Activated CD4-positive, alpha-beta T cell treated with anti-CD3 and anti-CD28 coated beads, Interleukin-2, Interleukin-6, amounts not matched to agents 100 ng/mL and 50 ng/mL, durations not matched to agents 16 hours and 8 hours (primary cell): ENCODE data around the gene TPD52L2.
"Not testable (repeated sequence)": the region's sequence is repeated elsewhere in the genome, so short reads cannot be mapped to it uniquely, and the experiment has no call there.

Experiments
- DNase-seq: peaks from one replicate; pipeline ENCODE4 v3.0.0-alpha.2; 2020

The TPD52L2 gene

GRCh38 chr20:63836458-63837344 lies 28.4 kb upstream of the TPD52L2 start:
- no peak for DNase-seq

DNA sequence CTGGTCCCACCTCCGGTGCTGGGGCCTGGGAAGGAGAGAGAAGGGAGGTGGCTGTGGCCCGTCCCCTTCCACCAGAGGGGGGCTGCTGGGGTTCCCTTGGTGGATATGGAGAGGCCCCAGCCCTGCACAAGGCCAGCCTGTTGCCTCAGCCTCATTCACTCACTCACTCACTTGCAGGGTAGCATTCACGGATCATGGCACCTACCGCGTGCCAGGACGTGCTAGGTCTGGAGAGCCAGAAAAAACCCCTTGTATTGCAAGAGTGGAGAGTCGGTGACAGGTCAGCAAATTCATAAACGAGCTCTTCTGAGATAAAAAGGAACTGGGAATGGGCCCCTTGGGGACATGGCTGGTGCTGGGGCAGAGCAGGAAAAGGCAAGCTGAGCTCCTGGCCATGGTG lies 27.6 kb upstream of the TPD52L2 start:
- no peak for DNase-seq

- DNase-seq: no peak
Observed at GRCh38 chr20:63839620-63840019, 25.4 kb upstream of the TPD52L2 start.

- no peak for DNase-seq
Observed at GRCh38 chr20:63840405-63840828, 24.7 kb upstream of the TPD52L2 start.

DNA sequence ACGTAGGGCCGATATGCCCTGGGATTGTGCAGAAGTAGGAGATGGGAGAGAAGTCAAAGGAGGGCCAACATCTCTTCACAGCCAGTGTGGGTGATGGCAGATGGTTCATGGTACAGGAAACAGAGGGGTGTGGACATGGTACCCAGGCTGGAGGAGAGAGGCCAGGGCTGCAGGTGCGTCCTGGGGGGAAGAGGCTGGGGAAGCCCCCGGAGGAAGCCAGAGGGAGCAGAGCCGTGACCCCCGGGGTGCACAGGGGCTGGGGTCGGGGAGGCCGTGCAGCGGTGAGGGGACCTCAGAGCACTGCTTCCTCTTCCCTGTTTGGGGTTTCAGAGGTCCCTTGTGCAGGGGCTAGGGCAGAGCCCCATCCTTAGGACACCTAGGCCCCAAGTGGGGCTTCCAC lies 22.8 kb upstream of the TPD52L2 start:
- DNase-seq: no peak

DNA sequence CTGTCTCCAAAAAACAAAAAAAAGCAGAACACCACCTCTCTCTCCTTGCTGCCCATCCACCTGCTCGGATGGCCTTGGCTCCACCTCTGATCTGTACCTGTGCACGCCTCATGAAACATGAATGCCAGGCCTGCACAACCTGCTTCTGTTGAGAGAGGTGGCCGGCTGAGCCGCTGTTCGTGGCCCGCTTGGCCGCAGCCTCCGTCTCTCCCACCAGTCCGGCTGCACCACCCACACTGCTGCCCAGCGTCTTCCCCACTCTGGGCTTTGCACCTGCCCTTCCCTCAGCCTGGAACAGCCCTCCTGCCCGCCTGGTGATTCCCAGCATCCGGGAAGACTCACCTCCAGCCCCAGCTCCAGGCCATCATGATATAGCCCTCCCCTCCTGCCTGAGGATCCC lies 21.8 kb upstream of the TPD52L2 start:
- DNase-seq: no peak

DNA sequence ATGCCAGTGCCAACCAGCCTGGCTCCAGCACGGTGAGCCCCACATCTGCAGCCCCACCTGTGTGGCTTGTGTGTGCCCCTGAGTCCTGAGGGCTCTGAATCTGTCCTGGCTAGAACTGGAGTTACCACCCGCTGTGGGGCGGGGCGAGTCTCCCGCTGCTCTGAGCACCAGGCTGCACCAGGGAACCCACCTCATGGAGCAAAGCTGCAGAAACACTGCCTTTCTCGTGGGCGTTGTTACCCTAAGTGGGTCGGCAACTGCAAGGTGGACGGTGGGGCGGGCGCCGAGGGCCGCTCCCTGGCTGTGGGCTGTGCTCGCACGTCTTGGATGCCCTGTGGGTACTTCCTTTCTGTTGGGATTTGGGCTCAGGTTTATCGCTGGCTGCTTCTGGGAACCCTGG lies 21.3 kb upstream of the TPD52L2 start:
- no peak for DNase-seq

GRCh38 chr20:63844511-63844991 lies 20.5 kb upstream of the TPD52L2 start:
- no peak for DNase-seq

DNA sequence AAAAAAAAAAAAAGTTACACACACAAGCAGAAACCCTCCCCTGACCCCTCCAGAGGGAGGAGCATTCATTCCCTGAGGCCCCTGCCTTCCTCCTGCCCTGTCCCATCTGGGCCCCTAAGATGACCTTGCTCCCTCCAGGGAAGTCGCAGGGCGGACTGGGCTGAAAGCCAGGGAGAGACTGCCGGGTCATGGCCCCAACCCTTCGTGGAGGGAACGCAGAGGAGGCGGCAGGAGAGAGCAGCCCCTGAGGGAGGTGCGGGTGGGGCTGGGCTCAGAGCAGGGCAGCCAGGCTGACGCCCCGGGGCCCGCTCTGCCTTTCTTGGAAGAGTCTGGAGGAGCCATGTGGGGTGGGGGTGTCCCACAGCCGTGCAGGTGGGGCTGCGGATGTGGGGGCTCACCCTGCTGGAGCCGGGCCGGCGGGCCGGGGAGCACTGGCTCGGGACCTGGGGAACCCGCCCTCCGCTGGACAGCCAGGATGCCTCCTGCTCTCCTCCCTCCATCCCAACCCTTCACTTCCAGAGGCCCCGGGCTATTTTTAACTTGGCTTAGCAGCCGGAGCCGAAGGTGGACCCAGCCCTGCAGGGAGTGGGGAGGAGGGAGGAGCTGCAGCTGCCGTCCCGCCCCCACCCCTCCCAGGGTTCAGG lies 18.8 kb upstream of the TPD52L2 start:
- no peak for DNase-seq

GRCh38 chr20:63846888-63847236 lies 18.2 kb upstream of the TPD52L2 start:
- no peak for DNase-seq

- DNase-seq: no peak
Observed at GRCh38 chr20:63847237-63848002, 17.6 kb upstream of the TPD52L2 start.

- DNase-seq: no peak
Observed at GRCh38 chr20:63848003-63848911, 16.8 kb upstream of the TPD52L2 start.

- peak; percentile 38 for DNase-seq
Observed at GRCh38 chr20:63850689-63851547, 14.2 kb upstream of the TPD52L2 start.

- not testable (repeated sequence) for DNase-seq
Observed at GRCh38 chr20:63851548-63851943, 13.5 kb upstream of the TPD52L2 start.

DNA sequence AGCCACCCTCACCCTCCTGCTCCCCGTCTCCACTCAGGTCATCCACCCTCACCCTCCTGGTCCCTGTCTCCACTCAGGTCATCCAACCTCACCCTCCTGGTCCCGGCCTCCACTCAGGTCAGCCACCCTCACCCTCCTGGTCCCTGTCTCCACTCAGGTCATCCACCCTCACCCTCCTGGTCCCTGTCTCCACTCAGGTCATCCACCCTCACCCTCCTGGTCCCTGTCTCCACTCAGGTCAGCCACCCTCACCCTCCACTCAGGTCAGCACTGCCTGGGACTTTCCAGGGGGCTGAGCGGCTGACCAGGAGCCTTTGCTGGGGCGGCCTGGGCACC lies 11.4 kb upstream of the TPD52L2 start:
- not testable (repeated sequence) for DNase-seq

GRCh38 chr20:63854069-63854765 lies 10.9 kb upstream of the TPD52L2 start:
- no peak for DNase-seq

DNA sequence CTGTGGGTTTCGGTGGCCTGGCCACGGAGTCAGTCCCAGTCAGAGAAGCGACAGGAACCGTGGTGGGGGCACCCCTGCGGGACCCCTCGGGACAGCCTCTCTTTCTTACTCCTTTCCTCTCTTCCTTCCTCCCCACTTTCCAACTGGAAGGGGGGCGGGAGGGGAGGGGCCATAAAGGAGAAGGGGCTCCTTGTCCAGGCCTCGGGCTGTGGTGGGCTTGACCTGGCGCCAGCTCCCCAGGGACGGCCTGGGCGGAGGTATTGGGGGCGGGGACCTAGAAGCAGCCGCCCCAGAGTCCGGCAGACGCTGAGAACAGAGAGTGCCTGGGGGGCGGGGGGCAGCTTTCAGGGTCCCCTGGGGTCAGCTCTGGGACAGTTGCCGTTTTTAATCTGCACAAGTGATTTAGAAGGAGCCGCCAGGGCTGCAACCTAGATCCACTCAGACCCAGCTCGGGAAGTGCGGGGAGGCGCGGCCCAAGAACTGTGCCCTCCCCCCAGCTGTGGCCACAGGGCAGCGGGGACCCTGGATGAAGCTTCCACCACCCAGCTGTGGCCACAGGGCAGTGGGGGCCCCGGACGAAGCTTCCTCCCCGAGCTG lies 10.2 kb upstream of the TPD52L2 start:
- DNase-seq: no peak

- DNase-seq: no peak
Observed at GRCh38 chr20:63855363-63856097, 9.5 kb upstream of the TPD52L2 start.

GRCh38 chr20:63856098-63856511 lies 9.0 kb upstream of the TPD52L2 start:
- no peak for DNase-seq
